ENCODE data around the gene NSUN3.

Gene NSUN3

DNA sequence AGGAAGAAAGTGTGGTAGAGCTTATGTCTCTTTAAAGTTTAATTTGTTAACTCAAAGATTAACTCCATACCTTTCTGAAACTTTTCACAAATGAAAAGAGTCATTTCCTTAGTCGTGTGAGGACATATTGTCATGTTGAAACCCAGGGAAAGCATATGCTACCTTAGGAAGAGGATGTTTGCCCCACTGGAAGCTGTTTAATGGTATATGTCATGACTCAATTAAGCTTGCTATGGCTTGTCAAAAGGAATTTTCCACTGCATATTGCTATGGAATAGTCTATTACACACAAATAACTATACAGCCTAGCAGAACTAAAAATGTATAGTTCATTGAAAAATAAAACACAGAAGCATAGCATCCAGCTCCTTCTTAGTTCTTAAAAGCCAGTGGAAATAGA is 69.9 kb downstream of the NSUN3 start:
- no peak for DNase-seq

DNA sequence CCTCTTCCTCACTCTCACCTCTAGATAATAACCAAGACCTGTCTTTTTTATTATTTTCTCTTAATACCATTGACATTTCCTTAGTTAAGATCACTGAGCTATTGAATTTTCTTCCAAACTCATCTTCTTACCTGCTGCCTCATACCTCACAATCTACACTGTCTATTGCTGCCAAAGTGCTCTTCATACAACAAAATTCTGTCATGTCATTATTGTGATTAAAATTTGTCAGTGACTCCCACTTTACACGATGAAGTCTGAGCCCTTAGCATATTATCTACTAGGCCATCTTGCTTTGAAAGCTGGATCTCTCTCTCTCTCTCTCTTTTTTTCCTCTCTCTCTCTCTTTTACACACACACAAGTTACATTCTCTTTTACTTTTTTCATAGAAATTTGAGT is 73.3 kb downstream of the NSUN3 start:
- no peak for DNase-seq

GRCh38 chr3:94137377-94137776 is 74.5 kb downstream of the NSUN3 start:
- DNase-seq, result no peak

GRCh38 chr3:94146455-94146854 is 83.6 kb downstream of the NSUN3 start:
- DNase-seq, result no peak

DNA sequence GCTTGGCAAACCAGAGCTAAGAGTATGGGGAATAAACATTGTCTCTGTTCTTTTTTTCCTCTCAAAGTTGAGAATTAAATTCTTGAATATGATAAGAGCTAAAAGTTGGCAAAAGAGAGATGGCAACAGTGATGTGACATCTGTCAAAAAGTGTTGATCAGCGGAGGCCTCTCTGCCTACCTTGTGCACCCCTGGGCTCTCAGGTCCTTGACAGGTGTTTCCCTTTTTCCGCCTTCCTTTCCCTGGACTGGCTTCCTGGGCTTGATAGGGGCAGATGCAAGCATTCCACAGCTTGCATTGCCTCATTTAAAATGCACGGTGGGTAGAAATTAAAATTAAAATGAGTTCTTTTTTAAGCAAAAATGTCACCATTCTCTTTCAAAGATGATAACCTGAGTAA is 84.2 kb downstream of the NSUN3 start:
- no peak for DNase-seq

DNA sequence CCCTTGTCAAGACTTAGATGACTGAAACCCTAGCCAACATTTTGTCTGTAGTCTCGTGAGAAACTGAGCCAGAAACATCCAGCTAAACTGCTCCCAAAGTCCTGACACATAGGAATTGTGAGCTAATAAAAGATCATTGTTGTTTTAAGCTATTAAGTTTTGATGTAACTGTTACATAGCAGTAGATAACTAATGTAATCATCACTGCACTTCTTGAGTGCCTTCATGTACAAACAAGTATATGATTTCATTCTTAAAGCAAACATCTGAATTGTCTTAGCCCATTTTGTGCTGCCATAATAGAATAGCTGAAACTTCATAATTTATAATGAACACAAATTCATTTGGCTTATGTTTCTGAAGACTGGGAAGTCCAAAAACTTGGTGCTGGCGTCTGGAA is 87.3 kb downstream of the NSUN3 start:
- DNase-seq, result no peak

GRCh38 chr3:94156626-94157025 is 93.8 kb downstream of the NSUN3 start:
- no peak for DNase-seq

GRCh38 chr3:94158512-94158911 is 95.7 kb downstream of the NSUN3 start:
- DNase-seq, result no peak

GRCh38 chr3:94159062-94159828 is 96.4 kb downstream of the NSUN3 start:
- DNase-seq, result no peak

DNA sequence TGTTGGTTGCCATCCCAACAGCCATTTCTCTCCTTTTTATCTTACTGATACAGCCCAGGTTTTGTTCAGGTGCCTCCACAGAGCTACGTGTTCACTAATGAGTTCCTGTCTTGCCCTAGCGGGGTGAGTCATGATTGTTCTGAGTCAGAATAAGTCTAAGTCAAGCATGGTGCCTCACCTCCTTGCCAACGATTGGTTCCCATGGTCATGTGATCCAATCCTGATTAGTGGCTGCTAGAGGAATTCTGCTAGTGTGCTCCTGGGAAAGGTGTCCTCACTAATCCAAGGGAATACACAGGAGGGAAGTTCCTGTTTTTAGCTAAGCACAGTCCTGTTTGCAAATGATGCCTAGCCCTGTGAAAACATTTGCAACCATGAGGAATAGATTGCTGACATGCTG is 99.8 kb downstream of the NSUN3 start:
- no peak for DNase-seq

- DNase-seq, result no peak
Measured at GRCh38 chr3:94167346-94167745, 104.5 kb downstream of the NSUN3 start.

DNA sequence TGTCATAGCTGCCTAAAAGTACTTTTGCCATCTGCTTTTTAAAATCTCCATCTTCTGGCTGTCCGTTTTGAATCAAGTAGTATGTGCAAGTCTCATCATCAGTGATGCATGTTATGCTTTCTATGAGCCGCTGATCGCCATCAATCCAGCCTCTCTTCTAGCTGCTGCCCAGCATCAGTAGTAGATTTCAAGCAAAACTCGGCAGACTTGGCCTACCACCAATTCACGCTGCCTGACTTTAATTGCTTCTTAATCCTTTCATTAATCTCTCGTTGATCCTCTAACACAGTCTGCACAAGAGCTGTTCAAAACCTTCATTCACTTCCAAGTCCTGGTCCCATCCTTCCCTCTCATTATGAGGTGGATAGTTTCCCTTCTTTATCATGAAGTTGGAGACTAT is 104.9 kb downstream of the NSUN3 start:
- no peak for DNase-seq

- no peak for DNase-seq
Measured at GRCh38 chr3:94171954-94172353, 109.1 kb downstream of the NSUN3 start.

DNA sequence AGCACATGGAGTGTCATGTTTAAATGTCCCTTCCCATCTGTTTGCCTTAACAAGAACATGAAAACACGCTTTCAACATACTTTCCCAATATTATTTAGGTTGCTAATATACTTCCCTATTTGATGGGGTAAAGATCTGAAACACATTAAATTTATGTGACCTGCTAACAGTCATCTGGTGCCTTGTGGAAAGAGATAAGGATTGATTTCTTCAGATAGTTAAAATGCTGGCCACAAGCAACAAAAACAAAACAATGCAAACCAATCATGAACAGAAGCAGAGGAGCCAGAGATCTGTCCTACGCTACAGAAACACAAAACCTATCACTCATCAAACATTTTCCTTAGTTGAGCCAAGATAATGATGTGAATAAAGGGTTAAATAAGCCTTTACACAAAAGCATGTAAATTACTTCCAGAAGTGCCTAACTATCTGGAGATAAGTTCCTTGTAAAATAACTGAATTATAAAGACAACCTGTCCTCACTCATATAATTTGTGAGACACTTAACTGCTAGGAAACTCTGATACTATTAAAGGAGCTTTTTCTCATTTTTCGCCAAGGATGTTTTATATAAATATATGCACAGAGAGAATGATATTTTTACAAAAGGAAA is 109.9 kb downstream of the NSUN3 start:
- DNase-seq, result no peak

DNA sequence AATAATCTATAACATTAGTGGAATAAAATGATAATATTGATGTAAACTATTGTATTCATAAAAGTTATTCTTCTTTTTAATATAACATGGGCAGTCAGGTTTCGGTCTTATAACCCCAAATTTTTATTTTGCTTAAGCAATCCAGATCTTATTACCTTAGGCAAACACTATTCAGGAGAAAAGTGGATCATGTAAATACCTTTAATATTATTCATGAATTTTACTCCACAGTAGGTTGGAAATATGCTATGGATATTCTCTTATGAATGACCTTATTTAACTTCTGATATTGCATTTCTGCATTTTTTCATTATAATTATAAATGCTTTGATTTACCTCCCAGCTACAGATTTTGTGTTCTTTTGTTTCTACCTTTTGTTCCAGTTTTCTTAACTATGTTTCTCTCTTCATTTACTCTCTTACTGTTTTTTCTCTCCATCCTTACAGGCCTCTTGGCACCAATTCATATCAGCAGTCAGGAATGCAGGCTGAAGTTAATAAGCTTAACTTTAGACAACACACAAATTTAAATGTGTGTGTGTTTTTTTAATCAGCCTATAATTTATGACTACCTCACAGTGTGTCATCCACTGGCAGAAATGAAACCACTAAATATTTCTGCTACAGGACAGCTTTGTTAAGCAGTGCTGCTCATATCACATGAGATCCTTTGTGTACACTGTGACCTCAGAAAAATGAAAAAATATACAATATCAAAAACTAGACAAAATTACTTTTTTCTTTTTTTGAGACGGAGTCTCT is 111.0 kb downstream of the NSUN3 start:
- DNase-seq, result no peak

DNA sequence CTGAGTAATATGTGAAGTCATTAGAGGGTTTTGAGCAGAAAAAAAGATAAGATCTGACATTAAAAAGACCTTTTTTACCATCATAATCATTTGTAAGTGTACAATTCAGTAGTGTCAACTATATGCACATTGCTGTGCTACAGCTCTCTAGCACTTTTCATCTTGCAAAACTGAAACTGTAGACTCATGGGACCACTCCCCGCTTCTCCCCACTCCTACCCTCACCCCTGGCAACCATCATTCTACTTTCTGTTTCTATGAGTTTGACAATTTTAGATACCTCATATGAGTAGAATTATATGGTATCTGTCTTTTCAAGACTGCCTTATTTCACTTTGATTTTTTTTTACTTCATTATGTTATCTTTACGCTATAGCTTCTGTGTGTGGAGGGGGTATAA is 112.8 kb downstream of the NSUN3 start:
- DNase-seq, result no peak

DNA sequence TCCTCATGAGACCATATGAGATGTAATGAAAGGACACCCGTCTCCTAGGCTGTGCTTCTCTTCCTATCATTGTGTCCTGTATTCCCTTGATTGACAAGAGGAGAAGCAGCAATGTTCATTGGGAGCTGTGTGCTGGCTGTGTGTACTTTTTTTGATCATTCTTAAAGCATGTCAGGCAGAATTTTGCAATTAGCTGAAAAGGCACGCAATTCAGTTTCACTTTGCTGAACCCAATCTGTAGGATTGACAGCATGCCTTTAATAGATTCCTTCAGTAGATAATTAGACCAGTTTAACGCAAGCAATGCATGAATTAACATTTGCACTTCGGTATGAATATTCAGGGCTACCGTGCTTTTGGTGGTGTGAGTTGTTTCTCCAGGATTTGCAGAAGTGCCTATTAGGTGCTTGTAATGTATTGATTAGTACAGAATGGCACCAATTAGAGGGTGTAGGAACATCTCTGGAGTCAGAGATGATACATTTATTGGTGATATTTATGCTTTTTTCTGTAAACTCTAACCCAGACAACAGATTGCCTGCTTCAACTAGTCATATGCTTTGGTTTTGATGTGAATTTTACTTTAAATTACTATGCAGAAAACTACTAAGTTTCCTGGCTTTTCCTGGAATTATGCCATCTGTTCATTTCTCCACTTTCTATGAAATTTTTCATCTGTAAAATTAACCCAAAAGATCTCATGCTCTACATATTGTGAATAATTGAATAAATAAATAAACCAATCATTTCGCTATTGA is 114.3 kb downstream of the NSUN3 start:
- DNase-seq, result no peak

All from SHP77 treated with DMSO at 0.1 percent for 48 hours (cell line).